OCI-LY7 (cell line): Measurements from ENCODE around the gene BLTP2. TPM values are rescaled to one million over a fixed set of nuclear protein-coding genes. Genes with fewer than 3 reads are reported as not detected.

Source experiments
- BruUV-seq: library from RNA; stranded (reverse); fragments of 400-500 nt; replicated peaks from 2 replicates; lab custom pipeline; 2021; lab: Mats Ljungman, UMichigan
- CTCF ChIA-PET: fragments of 300-600 bp; sonication (Branson Sonifier 250); formaldehyde crosslinking; loops from one replicate; lab custom pipeline; 2022; ENCODE audit warnings: antibody characterized with exemption; ENCODE audit not compliant: unreplicated experiment; lab: Charles Lee
- POLR2A ChIA-PET: fragments of 300-600 bp; sonication (Branson Sonifier 250); formaldehyde crosslinking; loops from one replicate; lab custom pipeline; 2022; ENCODE audit warnings: antibody characterized with exemption; lab: Charles Lee
- DNase-seq: peaks from one replicate; pipeline ENCODE4 v3.0.0-alpha.2; 2015; ENCODE audit warnings: low spot score
- H2AFZ ChIP-seq: fragments of 200-600 bp; sonication (generic), shearing (Covaris generic); 2 replicates; pipeline ENCODE4 v1.6.1; 2014; ENCODE audit warnings: mild to moderate bottlenecking, antibody characterized with exemption, low read length, moderate library complexity
- H3K27ac ChIP-seq: fragments of 200-600 bp; sonication (generic); 2 replicates; pipeline ENCODE4 v1.5.1; 2014; ENCODE audit warnings: mixed run types, low read depth, mild to moderate bottlenecking, moderate library complexity, low read length, inconsistent platforms; ENCODE audit not compliant: poor library complexity, severe bottlenecking
- H3K36me3 ChIP-seq: fragments of 200-600 bp; sonication (generic); 2 replicates; pipeline ENCODE4 v1.6.1; 2014; ENCODE audit warnings: mild to moderate bottlenecking, antibody characterized with exemption, low read length, moderate library complexity, mixed read lengths; ENCODE audit not compliant: insufficient read depth
- H3K4me1 ChIP-seq: fragments of 200-600 bp; sonication (generic); 2 replicates; pipeline ENCODE4 v1.5.1; 2014; ENCODE audit warnings: mild to moderate bottlenecking, low read length; ENCODE audit not compliant: insufficient read depth, poor library complexity, severe bottlenecking
- H3K4me2 ChIP-seq: fragments of 200-600 bp; sonication (generic); 2 replicates; pipeline ENCODE4 v1.6.1; 2014; ENCODE audit warnings: mild to moderate bottlenecking, low read length
- H3K4me3 ChIP-seq: fragments of 200-600 bp; sonication (generic); 2 replicates; pipeline ENCODE4 v1.5.1; 2014; ENCODE audit warnings: mild to moderate bottlenecking, low read depth, low read length; ENCODE audit not compliant: poor library complexity, severe bottlenecking
- H3K79me2 ChIP-seq: fragments of 200-600 bp; sonication (generic); 2 replicates; pipeline ENCODE4 v1.6.1; 2016; ENCODE audit warnings: low read depth, mild to moderate bottlenecking, low read length, moderate library complexity, mixed read lengths; ENCODE audit not compliant: insufficient read depth
- H3K9me2 ChIP-seq: fragments of 200-600 bp; sonication (generic); 2 replicates; pipeline ENCODE4 v1.6.1; 2016; ENCODE audit warnings: mild to moderate bottlenecking, low read length, mixed read lengths; ENCODE audit not compliant: insufficient read depth
- H3K9me3 ChIP-seq: fragments of 200-600 bp; sonication (generic); 2 replicates; pipeline ENCODE4 v1.6.1; 2014; ENCODE audit warnings: mild to moderate bottlenecking, mixed run types, low read length, mixed read lengths
- H4K20me1 ChIP-seq: fragments of 200-600 bp; sonication (generic); 2 replicates; pipeline ENCODE4 v1.6.1; 2014; ENCODE audit warnings: mild to moderate bottlenecking, antibody characterized with exemption, low read length, moderate library complexity, mixed read lengths; ENCODE audit not compliant: insufficient read depth
- EZH2phosphoT487 ChIP-seq: fragments of 200-600 bp; sonication (generic); IDR thresholded peaks from 2 replicates; pipeline ENCODE4 v1.6.1; 2018; ENCODE audit warnings: low read depth, borderline replicate concordance, mild to moderate bottlenecking, mixed run types, antibody characterized with exemption, low read length, moderate library complexity, mixed read lengths
- intact Hi-C: fragments of 100-400 bp; cut with micrococcal nuclease; formaldehyde crosslinking; loops from one replicate; pipeline ENCODE4 v1.10.0; 2022; ENCODE audit not compliant: unreplicated experiment
- total RNA-seq, 2 experiments: library from RNA; depleted of rRNA in 1 of 2; stranded (reverse); fragments of >200 nt in 1 of 2; shearing (Covaris generic) in 1 of 2; gene quantifications; 2 replicates each; pipeline ENCODE4 v1.2.3, GENCODE V29; 2014 to 2022
- TF ChIP-seq, protein P1 (sequence below): fragments of 200-600 bp; sonication (generic); conservative IDR thresholded peaks from 2 replicates; pipeline ENCODE4 v1.5.1; 2014; ENCODE audit warnings: mild to moderate bottlenecking, antibody characterized with exemption, low read length, moderate library complexity, mixed read lengths

BLTP2 gene
- total RNA-seq, 2 experiments from 2014 or later, result 147 to 185 TPM

DNA sequence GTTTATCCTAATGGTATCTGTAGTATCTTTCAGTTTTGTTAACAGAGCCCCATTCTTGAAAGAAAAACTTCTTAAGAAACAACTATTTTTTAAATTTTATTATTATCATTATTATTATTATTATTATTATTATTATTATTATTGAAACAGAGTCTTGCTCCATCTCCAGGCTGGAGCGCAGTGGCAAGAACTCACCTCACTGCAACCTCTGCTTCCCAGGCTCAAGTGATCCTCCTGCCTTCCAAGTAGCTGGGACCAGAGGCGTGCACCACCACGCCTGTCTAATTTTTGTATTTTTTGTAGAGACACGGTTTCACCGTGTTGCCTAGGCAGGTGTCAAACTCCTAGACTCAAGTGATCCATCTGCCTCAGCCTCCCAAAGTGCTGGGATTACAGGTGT lies 40.4 kb upstream of the BLTP2 start:
- Histone ChIP-seq H3K36me3 (peaks cover 97% of the 10 kb centered on the region), H3K79me2 (no peaks in the 10 kb centered on the region), H3K27ac (no peak overlapping the region), H3K9me3 (no peaks in the 10 kb centered on the region), H4K20me1 (no peaks in the 10 kb centered on the region), H2AFZ (no peak overlapping the region), H3K9me2 (no peaks in the 10 kb centered on the region), H3K4me1 (no peaks in the 10 kb centered on the region), H3K4me2 (no peak overlapping the region), H3K4me3 (no peak overlapping the region)
- no peak for TF ChIP-seq EZH2phosphoT487
- TF ChIP-seq, protein P1, sequence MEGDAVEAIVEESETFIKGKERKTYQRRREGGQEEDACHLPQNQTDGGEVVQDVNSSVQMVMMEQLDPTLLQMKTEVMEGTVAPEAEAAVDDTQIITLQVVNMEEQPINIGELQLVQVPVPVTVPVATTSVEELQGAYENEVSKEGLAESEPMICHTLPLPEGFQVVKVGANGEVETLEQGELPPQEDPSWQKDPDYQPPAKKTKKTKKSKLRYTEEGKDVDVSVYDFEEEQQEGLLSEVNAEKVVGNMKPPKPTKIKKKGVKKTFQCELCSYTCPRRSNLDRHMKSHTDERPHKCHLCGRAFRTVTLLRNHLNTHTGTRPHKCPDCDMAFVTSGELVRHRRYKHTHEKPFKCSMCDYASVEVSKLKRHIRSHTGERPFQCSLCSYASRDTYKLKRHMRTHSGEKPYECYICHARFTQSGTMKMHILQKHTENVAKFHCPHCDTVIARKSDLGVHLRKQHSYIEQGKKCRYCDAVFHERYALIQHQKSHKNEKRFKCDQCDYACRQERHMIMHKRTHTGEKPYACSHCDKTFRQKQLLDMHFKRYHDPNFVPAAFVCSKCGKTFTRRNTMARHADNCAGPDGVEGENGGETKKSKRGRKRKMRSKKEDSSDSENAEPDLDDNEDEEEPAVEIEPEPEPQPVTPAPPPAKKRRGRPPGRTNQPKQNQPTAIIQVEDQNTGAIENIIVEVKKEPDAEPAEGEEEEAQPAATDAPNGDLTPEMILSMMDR, result no peak
- POLR2A ChIA-PET, result no interaction called here
- DNase-seq, result no peak
- CTCF ChIA-PET, result no interaction called here
- intact Hi-C loops, result loop anchor here (10.0 kb wide), 1 partner anchor 61 kb away; no protein-coding TSS in a partner anchor
- no TSS peak for BruUV-seq

DNA sequence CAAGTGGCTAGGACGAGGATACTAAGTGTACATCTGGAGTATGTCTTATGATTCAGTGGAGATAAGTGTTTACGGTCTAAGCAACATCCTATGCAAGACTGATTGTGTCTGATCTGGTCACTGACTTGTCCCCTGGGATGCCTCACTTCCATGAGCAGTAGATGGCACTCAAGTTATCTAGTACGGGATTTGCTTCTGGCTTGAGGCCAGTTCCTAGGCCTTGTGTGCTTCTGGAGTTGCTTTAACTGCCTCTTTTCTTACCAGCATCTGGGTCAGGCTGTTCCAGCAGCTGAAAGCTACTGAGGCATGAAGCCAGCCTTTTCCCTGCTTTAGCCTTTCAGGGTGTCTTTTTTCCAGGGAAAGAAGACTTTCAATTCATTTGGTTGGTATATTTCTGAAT lies 40.0 kb upstream of the BLTP2 start:
- no peaks in the 10 kb centered on the region for H3K9me2 ChIP-seq
- ChIA-PET POLR2A (no interaction called here), CTCF (no interaction called here)
- no peaks in the 10 kb centered on the region for H3K79me2 ChIP-seq
- no peak overlapping the region for H3K4me3 ChIP-seq
- DNase-seq, result no peak
- BruUV-seq, result no TSS peak
- intact Hi-C loops, result loop anchor here (10.0 kb wide), 1 partner anchor 60 kb away; no protein-coding TSS in a partner anchor
- no peaks in the 10 kb centered on the region for H4K20me1 ChIP-seq
- no peak overlapping the region for H3K4me2 ChIP-seq
- H3K9me3 ChIP-seq, result no peaks in the 10 kb centered on the region
- H3K36me3 ChIP-seq, result peaks cover 96% of the 10 kb centered on the region
- H2AFZ ChIP-seq, result no peak overlapping the region
- no peak overlapping the region for H3K27ac ChIP-seq
- TF ChIP-seq, protein P1, result no peak
- no peaks in the 10 kb centered on the region for H3K4me1 ChIP-seq

DNA sequence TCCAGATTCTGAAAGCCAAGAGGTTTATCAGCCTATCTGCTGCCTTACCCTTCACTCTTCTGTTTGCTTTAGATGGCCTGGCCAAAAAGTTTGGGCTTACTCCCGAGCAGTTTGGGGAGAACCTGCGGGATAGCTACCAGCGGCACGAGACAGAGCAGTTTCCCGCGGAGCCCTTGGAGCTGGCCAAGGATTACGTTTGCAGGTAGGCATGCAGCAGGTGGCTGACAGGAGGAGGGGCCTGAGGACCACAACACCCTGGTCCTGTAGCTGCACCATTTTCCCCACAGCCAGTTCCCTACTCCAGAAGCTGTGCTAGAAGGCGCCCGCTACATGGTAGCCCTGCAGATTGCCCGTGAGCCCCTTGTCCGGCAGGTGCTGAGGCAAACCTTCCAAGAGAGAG lies 37.7 kb upstream of the BLTP2 start:
- POLR2A ChIA-PET, result no interaction called here
- no peaks in the 10 kb centered on the region for H4K20me1 ChIP-seq
- H3K27ac ChIP-seq, result no peak overlapping the region
- BruUV-seq, result no TSS peak
- no peak overlapping the region for H3K4me3 ChIP-seq
- no peak for DNase-seq
- peaks cover 91% of the 10 kb centered on the region for H3K36me3 ChIP-seq
- H2AFZ ChIP-seq, result no peak overlapping the region
- intact Hi-C loops, result loop anchor here (10.0 kb wide), 1 partner anchor 58 kb away; no protein-coding TSS in a partner anchor
- CTCF ChIA-PET, result no interaction called here
- no peaks in the 10 kb centered on the region for H3K4me1 ChIP-seq
- no peaks in the 10 kb centered on the region for H3K9me3 ChIP-seq
- no peak overlapping the region for H3K4me2 ChIP-seq
- H3K9me2 ChIP-seq, result no peaks in the 10 kb centered on the region
- H3K79me2 ChIP-seq, result no peaks in the 10 kb centered on the region
- TF ChIP-seq EZH2phosphoT487, result no peak
- TF ChIP-seq, protein P1, result no peak
